Measurements from ENCODE around the gene EGR1.

DNA sequence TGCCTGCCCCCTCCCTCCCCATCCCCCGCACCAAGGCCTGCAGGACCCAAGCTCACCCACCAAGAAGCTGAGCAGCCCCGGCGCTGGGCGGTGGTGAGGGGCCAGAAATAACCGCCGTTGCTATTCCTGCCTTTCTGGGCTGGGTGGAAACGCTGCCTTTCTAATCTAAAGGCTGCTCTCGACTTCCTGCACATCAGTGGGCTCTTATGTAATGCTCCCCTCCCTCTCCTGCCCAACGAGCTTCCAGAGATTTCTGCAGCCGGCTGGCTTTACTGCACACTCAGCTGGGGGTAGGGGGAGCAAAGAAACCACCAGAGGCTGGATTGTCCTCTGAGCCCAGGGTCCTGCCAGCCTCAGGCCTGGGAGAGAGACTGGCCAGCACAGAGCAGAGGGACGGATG lies 6.9 kb upstream of the EGR1 start:
- no peak for TF ChIP-seq SMC3 (IDR thresholded peaks at IDR 0.05; ENCODE audit: low read depth, low read length)
- no peak for TF ChIP-seq YY1 (IDR thresholded peaks at IDR 0.05; ENCODE audit: low read depth)
- no peak for TF ChIP-seq MXI1 (IDR thresholded peaks at IDR 0.05; ENCODE audit: low read depth, low read length)
